PFSK-1 (cell line): ENCODE results near the gene ZNF474.

Source experiments
- POLR2AphosphoS5 ChIP-seq: IDR thresholded peaks from 2 replicates; pipeline ENCODE4 v1.6.1; 2012; ENCODE audit warnings: low read depth, mild to moderate bottlenecking, control low read depth, low read length, moderate library complexity
- SIN3A ChIP-seq: IDR thresholded peaks from 2 replicates; pipeline ENCODE4 v1.6.1; 2012; ENCODE audit warnings: mild to moderate bottlenecking, low read length, moderate library complexity, borderline replicate concordance; ENCODE audit not compliant: insufficient read depth

- no peak for TF ChIP-seq SIN3A
- no peak for TF ChIP-seq POLR2AphosphoS5
Measured at GRCh38 chr5:122085041-122085440, 44.3 kb upstream of the ZNF474 start.
